ENCODE results near the gene SPOCK2.

The SPOCK2 gene

GRCh38 chr10:72069751-72070526 lies 18.4 kb downstream of the SPOCK2 start:
- FAIRE-seq: no peak

- no peak for FAIRE-seq
These were observed 19.4 kb downstream of the SPOCK2 start for GRCh38 chr10:72068901-72069446.

GRCh38 chr10:72068126-72068765 lies 20.1 kb downstream of the SPOCK2 start:
- FAIRE-seq: no peak

- no peak for FAIRE-seq
These were observed 20.8 kb downstream of the SPOCK2 start for GRCh38 chr10:72067463-72068125.

GRCh38 chr10:72066318-72067284 lies 21.8 kb downstream of the SPOCK2 start:
- FAIRE-seq: no peak

- no peak for FAIRE-seq
These were observed 22.8 kb downstream of the SPOCK2 start for GRCh38 chr10:72065439-72066025.

GRCh38 chr10:72063703-72064391 lies 24.5 kb downstream of the SPOCK2 start:
- FAIRE-seq: no peak

GRCh38 chr10:72062832-72063702 lies 25.3 kb downstream of the SPOCK2 start:
- no peak for FAIRE-seq

- FAIRE-seq: no peak
These were observed 26.0 kb downstream of the SPOCK2 start for GRCh38 chr10:72062382-72062781.

- no peak for FAIRE-seq
These were observed 26.4 kb downstream of the SPOCK2 start for GRCh38 chr10:72061930-72062329.

GRCh38 chr10:72061491-72061890 lies 26.9 kb downstream of the SPOCK2 start:
- FAIRE-seq: no peak

GRCh38 chr10:72059843-72060822 lies 28.2 kb downstream of the SPOCK2 start:
- FAIRE-seq: no peak

GRCh38 chr10:72058989-72059842 lies 29.1 kb downstream of the SPOCK2 start:
- no peak for FAIRE-seq

GRCh38 chr10:72058347-72058898 lies 29.9 kb downstream of the SPOCK2 start:
- FAIRE-seq: no peak

GRCh38 chr10:72056932-72057751 lies 31.2 kb downstream of the SPOCK2 start:
- no peak for FAIRE-seq

GRCh38 chr10:72056113-72056512 lies 32.2 kb downstream of the SPOCK2 start:
- FAIRE-seq: no peak

- no peak for FAIRE-seq
These were observed 34.7 kb downstream of the SPOCK2 start for GRCh38 chr10:72053690-72054089.

Measured in colon (tissue), 2 donors.